Thyroid gland (tissue), 4 donors: ENCODE data around the gene DAGLA.

Experiments used
- CTCF ChIP-seq, 6 experiments: fragments of 200-600 bp in 3 of 6; fragments of 450-650 bp in 3 of 6; sonication (generic) in 3 of 6; IDR thresholded peaks; one replicate each; pipeline ENCODE4 v1.5.1; 2016 to 2019; ENCODE audit warnings: antibody characterized with exemption in 6 of 6, mild to moderate bottlenecking in 2 of 6, inconsistent platforms in 1 of 6, moderate library complexity in 1 of 6
- POLR2A ChIP-seq, 2 donors: fragments of 450-650 bp; IDR thresholded peaks; one replicate each; pipeline ENCODE4 v1.6.1; 2017; ENCODE audit warnings: antibody characterized with exemption in 2 of 2, mild to moderate bottlenecking in 2 of 2, moderate library complexity in 1 of 2

- no peak for TF ChIP-seq CTCF (IDR thresholded peaks at IDR 0.05)
- TF ChIP-seq POLR2A (IDR thresholded peaks at IDR 0.05), result no peak
Measured at GRCh38 chr11:61669417-61669816, 10.8 kb upstream of the DAGLA start.
